ENCODE measurements around the gene AKR1E2. TPM values are rescaled to one million over a fixed set of nuclear protein-coding genes. Genes with fewer than 3 reads are reported as not detected.

Gene AKR1E2
- total RNA-seq, 1 donor from 2014 or later = 4.9 TPM

DNA sequence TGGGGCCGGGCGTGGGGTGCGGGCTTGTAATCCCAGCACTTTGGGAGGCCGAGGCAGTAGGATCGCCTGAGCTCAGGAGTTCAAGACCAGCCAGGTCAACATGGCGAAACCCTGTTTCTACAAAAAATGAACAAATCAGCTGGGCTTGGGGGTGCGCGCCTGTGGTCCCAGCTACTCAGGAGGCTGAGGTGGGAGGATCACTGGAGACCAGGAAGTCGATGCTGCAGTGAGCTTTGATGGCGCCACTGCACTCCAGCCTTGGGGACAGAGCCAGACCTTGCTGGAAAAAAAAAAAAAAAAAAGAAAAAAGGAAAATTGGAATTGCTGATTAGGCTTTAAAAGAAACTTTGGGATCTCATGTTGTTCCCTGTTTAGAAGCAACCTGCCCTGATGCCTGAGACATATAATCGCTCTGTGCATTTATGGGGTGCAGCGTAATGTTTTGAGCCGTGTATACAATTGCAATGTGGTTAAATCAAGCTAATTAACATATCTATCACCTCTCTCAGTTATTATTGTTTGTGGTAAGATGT, 851 bp downstream of the AKR1E2 start:
- Mint-ChIP-seq H3K36me3 (ENCODE audit: low read depth) (peaks cover 4% of the 10 kb centered on the region), H3K27me3 (ENCODE audit: low read depth) (no peaks in the 10 kb centered on the region), H3K9me3 (ENCODE audit: low read depth) (peaks cover 6% of the 10 kb centered on the region), H3K4me3 (ENCODE audit: unreplicated experiment) (peak overlapping the region; percentile 76), H3K4me1 (ENCODE audit: low read depth) (peaks cover 29% of the 10 kb centered on the region), H3K27ac (ENCODE audit: unreplicated experiment) (peak overlapping the region; percentile 72)
- no peak for DNase-seq (ENCODE audit: low spot score)
- TF ChIP-seq, protein P1, sequence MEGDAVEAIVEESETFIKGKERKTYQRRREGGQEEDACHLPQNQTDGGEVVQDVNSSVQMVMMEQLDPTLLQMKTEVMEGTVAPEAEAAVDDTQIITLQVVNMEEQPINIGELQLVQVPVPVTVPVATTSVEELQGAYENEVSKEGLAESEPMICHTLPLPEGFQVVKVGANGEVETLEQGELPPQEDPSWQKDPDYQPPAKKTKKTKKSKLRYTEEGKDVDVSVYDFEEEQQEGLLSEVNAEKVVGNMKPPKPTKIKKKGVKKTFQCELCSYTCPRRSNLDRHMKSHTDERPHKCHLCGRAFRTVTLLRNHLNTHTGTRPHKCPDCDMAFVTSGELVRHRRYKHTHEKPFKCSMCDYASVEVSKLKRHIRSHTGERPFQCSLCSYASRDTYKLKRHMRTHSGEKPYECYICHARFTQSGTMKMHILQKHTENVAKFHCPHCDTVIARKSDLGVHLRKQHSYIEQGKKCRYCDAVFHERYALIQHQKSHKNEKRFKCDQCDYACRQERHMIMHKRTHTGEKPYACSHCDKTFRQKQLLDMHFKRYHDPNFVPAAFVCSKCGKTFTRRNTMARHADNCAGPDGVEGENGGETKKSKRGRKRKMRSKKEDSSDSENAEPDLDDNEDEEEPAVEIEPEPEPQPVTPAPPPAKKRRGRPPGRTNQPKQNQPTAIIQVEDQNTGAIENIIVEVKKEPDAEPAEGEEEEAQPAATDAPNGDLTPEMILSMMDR (IDR thresholded peaks at IDR 0.05) = no peak

- Mint-ChIP-seq H3K36me3 (ENCODE audit: low read depth) (peaks cover 6% of the 10 kb centered on the region), H3K9me3 (ENCODE audit: low read depth) (peaks cover 6% of the 10 kb centered on the region), H3K27ac (ENCODE audit: unreplicated experiment) (no peak overlapping the region), H3K4me3 (ENCODE audit: unreplicated experiment) (no peak overlapping the region), H3K4me1 (ENCODE audit: low read depth) (peaks cover 29% of the 10 kb centered on the region), H3K27me3 (ENCODE audit: low read depth) (no peaks in the 10 kb centered on the region)
- TF ChIP-seq, protein P1 (IDR thresholded peaks at IDR 0.05) = no peak
- DNase-seq (ENCODE audit: low spot score) = no peak
Observed at GRCh38 chr10:4828005-4828404, 2.0 kb downstream of the AKR1E2 start.

- Mint-ChIP-seq H3K27ac (ENCODE audit: unreplicated experiment) (no peak overlapping the region), H3K9me3 (ENCODE audit: low read depth) (no peaks in the 10 kb centered on the region), H3K4me3 (ENCODE audit: unreplicated experiment) (no peak overlapping the region), H3K36me3 (ENCODE audit: low read depth) (peaks cover 8% of the 10 kb centered on the region), H3K4me1 (ENCODE audit: low read depth) (peaks cover 29% of the 10 kb centered on the region), H3K27me3 (ENCODE audit: low read depth) (no peaks in the 10 kb centered on the region)
- DNase-seq (ENCODE audit: low spot score) = no peak
- TF ChIP-seq, protein P1 (IDR thresholded peaks at IDR 0.05) = no peak
Observed at GRCh38 chr10:4830551-4830950, 4.5 kb downstream of the AKR1E2 start.

DNA sequence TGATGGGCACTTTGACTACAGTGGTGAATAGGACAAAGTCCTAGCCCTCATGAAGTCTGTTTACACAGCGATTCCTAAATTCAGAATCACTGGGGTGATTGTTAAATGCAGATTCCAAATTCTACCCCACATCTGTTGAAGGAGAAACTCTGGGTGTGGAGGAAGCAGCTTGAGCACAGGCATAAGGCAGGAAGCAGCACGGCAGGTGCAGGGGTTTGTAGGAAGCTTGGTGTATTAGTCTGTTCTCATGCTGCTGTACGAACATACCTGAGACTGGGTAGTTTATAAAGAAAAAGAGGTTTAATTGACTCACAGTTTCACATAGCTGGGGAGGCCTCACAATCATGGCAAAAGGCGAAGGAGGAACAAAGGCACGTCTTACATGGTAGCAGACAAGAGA, 5.1 kb downstream of the AKR1E2 start:
- H3K27ac Mint-ChIP-seq (ENCODE audit: unreplicated experiment) = no peak overlapping the region
- H3K4me3 Mint-ChIP-seq (ENCODE audit: unreplicated experiment) = no peak overlapping the region
- H3K4me1 Mint-ChIP-seq (ENCODE audit: low read depth) = peaks cover 26% of the 10 kb centered on the region
- DNase-seq (ENCODE audit: low spot score) = no peak
- H3K27me3 Mint-ChIP-seq (ENCODE audit: low read depth) = no peaks in the 10 kb centered on the region
- peaks cover 8% of the 10 kb centered on the region for H3K36me3 Mint-ChIP-seq (ENCODE audit: low read depth)
- no peaks in the 10 kb centered on the region for H3K9me3 Mint-ChIP-seq (ENCODE audit: low read depth)
- TF ChIP-seq, protein P1 (IDR thresholded peaks at IDR 0.05) = no peak

- Mint-ChIP-seq H3K27ac (ENCODE audit: unreplicated experiment) (no peak overlapping the region), H3K36me3 (ENCODE audit: low read depth) (peaks cover 11% of the 10 kb centered on the region), H3K4me3 (ENCODE audit: unreplicated experiment) (no peak overlapping the region), H3K27me3 (ENCODE audit: low read depth) (no peaks in the 10 kb centered on the region), H3K9me3 (ENCODE audit: low read depth) (no peaks in the 10 kb centered on the region), H3K4me1 (ENCODE audit: low read depth) (peaks cover 17% of the 10 kb centered on the region)
- TF ChIP-seq, protein P1 (IDR thresholded peaks at IDR 0.05) = no peak
- no peak for DNase-seq (ENCODE audit: low spot score)
Observed at GRCh38 chr10:4833286-4833685, 7.3 kb downstream of the AKR1E2 start.

Data from chondrocyte (in vitro differentiated cells).